ENCODE data around the gene TMEM125. TPM values are rescaled to one million over a fixed set of nuclear protein-coding genes. Genes with fewer than 3 reads are reported as not detected.

Gene TMEM125
- total RNA-seq, 1 donor from 2014 or later = 0.64 TPM

DNA sequence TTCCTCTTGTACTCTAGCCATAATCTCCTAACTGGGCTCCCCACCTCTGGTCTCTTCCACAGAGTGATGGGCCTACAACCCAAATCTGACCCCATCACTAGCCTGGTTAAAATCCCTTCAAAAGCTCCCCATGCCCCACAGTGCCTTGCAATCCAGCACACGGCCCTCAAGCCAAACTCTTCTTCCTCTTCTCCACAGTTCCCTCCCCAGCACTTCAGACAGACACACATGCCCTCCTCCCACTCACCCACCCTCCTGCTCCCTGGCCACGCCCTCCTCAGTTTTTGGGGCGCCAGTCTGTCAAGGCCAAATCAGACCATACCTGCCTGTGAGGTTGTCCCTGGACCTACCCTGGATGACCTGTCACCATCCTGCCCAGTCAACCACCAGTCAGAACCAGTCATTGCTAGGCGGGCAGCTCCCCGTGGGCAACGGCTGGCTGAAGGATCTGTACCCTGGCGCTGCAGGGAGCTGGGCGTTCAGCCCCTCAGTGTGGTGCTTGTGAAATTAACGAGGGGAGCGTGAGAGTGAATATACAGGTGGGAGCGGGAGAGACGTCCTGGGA lies 14.8 kb downstream of the TMEM125 start:
- H3K27ac ChIP-seq (ENCODE audit: low read depth, low read length) = no peak overlapping the region
- TF ChIP-seq EZH2 (IDR thresholded peaks at IDR 0.05; ENCODE audit: insufficient read depth, low read length) = no peak
- no peak overlapping the region for H3K4me3 ChIP-seq (ENCODE audit: insufficient read depth, low read depth, low read length)
- H3K79me2 ChIP-seq (ENCODE audit: insufficient read depth, low read length) = no peaks in the 10 kb centered on the region
- peaks cover 2% of the 10 kb centered on the region for H3K9me3 Mint-ChIP-seq (ENCODE audit: unreplicated experiment)
- H3K27ac Mint-ChIP-seq (ENCODE audit: unreplicated experiment) = no peak overlapping the region
- H3K36me3 Mint-ChIP-seq (ENCODE audit: low read depth, unreplicated experiment) = peaks cover 7% of the 10 kb centered on the region
- no peak overlapping the region for H3K4me3 Mint-ChIP-seq (ENCODE audit: unreplicated experiment)
- H3K4me1 ChIP-seq (ENCODE audit: insufficient read depth, low read length) = no peaks in the 10 kb centered on the region
- DNase-seq (ENCODE audit: low read depth) (no peak), FAIRE-seq (no peak)
- H3K4me2 ChIP-seq (ENCODE audit: low read length) = no peak overlapping the region
- no peaks in the 10 kb centered on the region for H4K20me1 ChIP-seq (ENCODE audit: insufficient read depth, low read length)
- peaks cover 6% of the 10 kb centered on the region for H3K27me3 ChIP-seq (ENCODE audit: insufficient read depth, low read length)
- H3K36me3 ChIP-seq (ENCODE audit: insufficient read depth, low read length) = no peaks in the 10 kb centered on the region
- peaks cover 33% of the 10 kb centered on the region for H3K27me3 Mint-ChIP-seq (ENCODE audit: low read depth, unreplicated experiment)
- H3K4me1 Mint-ChIP-seq (ENCODE audit: low read depth, unreplicated experiment) = peaks cover 2% of the 10 kb centered on the region
- no peak overlapping the region for H2AFZ ChIP-seq (ENCODE audit: low read depth, low read length)
- H3K9ac ChIP-seq (ENCODE audit: low read length) = no peak overlapping the region
- no peaks in the 10 kb centered on the region for H3K9me3 ChIP-seq (ENCODE audit: insufficient read depth, low read depth, low read length)

- FAIRE-seq (no peak), DNase-seq (ENCODE audit: low read depth) (no peak)
- Histone ChIP-seq H3K4me1 (ENCODE audit: insufficient read depth, low read length) (no peaks in the 10 kb centered on the region), H3K27ac (ENCODE audit: low read depth, low read length) (no peak within 1 kb of the TSS), H3K4me3 (ENCODE audit: insufficient read depth, low read depth, low read length) (no peak within 1 kb of the TSS), H3K9me3 (ENCODE audit: insufficient read depth, low read depth, low read length) (no peaks in the 10 kb centered on the region), H2AFZ (ENCODE audit: low read depth, low read length) (no peak within 1 kb of the TSS), H4K20me1 (ENCODE audit: insufficient read depth, low read length) (no peaks in the 10 kb centered on the region), H3K9ac (ENCODE audit: low read length) (no peak within 1 kb of the TSS), H3K36me3 (ENCODE audit: insufficient read depth, low read length) (no peaks in the 10 kb centered on the region), H3K79me2 (ENCODE audit: insufficient read depth, low read length) (no peaks in the 10 kb centered on the region), H3K27me3 (ENCODE audit: insufficient read depth, low read length) (peaks cover 6% of the 10 kb centered on the region), H3K4me2 (ENCODE audit: low read length) (no peak within 1 kb of the TSS)
- peaks cover 2% of the 10 kb centered on the region for H3K4me1 Mint-ChIP-seq (ENCODE audit: low read depth, unreplicated experiment)
- peaks cover 2% of the 10 kb centered on the region for H3K9me3 Mint-ChIP-seq (ENCODE audit: unreplicated experiment)
- H3K27ac Mint-ChIP-seq (ENCODE audit: unreplicated experiment) = no peak within 1 kb of the TSS
- TF ChIP-seq, protein P1, sequence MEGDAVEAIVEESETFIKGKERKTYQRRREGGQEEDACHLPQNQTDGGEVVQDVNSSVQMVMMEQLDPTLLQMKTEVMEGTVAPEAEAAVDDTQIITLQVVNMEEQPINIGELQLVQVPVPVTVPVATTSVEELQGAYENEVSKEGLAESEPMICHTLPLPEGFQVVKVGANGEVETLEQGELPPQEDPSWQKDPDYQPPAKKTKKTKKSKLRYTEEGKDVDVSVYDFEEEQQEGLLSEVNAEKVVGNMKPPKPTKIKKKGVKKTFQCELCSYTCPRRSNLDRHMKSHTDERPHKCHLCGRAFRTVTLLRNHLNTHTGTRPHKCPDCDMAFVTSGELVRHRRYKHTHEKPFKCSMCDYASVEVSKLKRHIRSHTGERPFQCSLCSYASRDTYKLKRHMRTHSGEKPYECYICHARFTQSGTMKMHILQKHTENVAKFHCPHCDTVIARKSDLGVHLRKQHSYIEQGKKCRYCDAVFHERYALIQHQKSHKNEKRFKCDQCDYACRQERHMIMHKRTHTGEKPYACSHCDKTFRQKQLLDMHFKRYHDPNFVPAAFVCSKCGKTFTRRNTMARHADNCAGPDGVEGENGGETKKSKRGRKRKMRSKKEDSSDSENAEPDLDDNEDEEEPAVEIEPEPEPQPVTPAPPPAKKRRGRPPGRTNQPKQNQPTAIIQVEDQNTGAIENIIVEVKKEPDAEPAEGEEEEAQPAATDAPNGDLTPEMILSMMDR (IDR thresholded peaks at IDR 0.05; ENCODE audit: insufficient read depth, low read depth, low read length) = no peak
- no peak for TF ChIP-seq EZH2 (IDR thresholded peaks at IDR 0.05; ENCODE audit: insufficient read depth, low read length)
- H3K4me3 Mint-ChIP-seq (ENCODE audit: unreplicated experiment) = no peak within 1 kb of the TSS
- H3K27me3 Mint-ChIP-seq (ENCODE audit: low read depth, unreplicated experiment) = peaks cover 26% of the 10 kb centered on the region
- peaks cover 5% of the 10 kb centered on the region for H3K36me3 Mint-ChIP-seq (ENCODE audit: low read depth, unreplicated experiment)
Measured at GRCh38 chr1:43285269-43285990, 15.6 kb downstream of the TMEM125 start, which contains the start of gene C1orf210. Gene C1orf210, minus strand, starts transcription at chr1:43285581. Its CDS starts 2,311 bp downstream, at chr1:43283270.

DNA sequence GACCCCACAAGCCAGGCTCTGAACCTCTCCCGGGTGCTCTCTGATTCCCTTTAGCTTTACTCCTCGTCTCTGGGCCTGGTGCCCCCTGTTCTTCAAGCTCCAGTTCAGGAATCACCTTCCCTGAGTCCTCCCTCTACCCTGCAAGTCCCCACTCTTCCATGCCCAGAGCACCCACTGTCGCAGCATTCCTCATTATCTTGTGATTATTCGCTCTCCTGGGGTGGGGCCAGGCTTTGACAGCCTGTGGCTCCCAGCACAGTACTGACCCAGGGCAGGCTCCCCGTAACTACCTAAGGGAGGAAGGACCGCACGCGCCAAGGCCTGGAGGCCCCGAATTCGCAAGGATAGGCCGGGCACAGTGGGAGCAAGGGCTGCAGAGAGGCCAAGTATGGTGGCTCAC lies 16.3 kb downstream of the TMEM125 start:
- H3K27me3 ChIP-seq (ENCODE audit: insufficient read depth, low read length) = peaks cover 6% of the 10 kb centered on the region
- no peak overlapping the region for H3K4me3 Mint-ChIP-seq (ENCODE audit: unreplicated experiment)
- no peaks in the 10 kb centered on the region for H3K36me3 ChIP-seq (ENCODE audit: insufficient read depth, low read length)
- no peaks in the 10 kb centered on the region for H3K79me2 ChIP-seq (ENCODE audit: insufficient read depth, low read length)
- no peaks in the 10 kb centered on the region for H3K4me1 ChIP-seq (ENCODE audit: insufficient read depth, low read length)
- peaks cover 26% of the 10 kb centered on the region for H3K27me3 Mint-ChIP-seq (ENCODE audit: low read depth, unreplicated experiment)
- H3K4me1 Mint-ChIP-seq (ENCODE audit: low read depth, unreplicated experiment) = peaks cover 2% of the 10 kb centered on the region
- H3K36me3 Mint-ChIP-seq (ENCODE audit: low read depth, unreplicated experiment) = peaks cover 5% of the 10 kb centered on the region
- no peak overlapping the region for H3K9ac ChIP-seq (ENCODE audit: low read length)
- no peak overlapping the region for H3K4me3 ChIP-seq (ENCODE audit: insufficient read depth, low read depth, low read length)
- H3K9me3 Mint-ChIP-seq (ENCODE audit: unreplicated experiment) = peaks cover 2% of the 10 kb centered on the region
- H2AFZ ChIP-seq (ENCODE audit: low read depth, low read length) = no peak overlapping the region
- no peaks in the 10 kb centered on the region for H3K9me3 ChIP-seq (ENCODE audit: insufficient read depth, low read depth, low read length)
- DNase-seq (ENCODE audit: low read depth) (no peak), FAIRE-seq (no peak)
- no peak overlapping the region for H3K27ac ChIP-seq (ENCODE audit: low read depth, low read length)
- TF ChIP-seq EZH2 (IDR thresholded peaks at IDR 0.05; ENCODE audit: insufficient read depth, low read length) = no peak
- TF ChIP-seq, protein P1 (IDR thresholded peaks at IDR 0.05; ENCODE audit: insufficient read depth, low read depth, low read length) = no peak
- H3K4me2 ChIP-seq (ENCODE audit: low read length) = no peak overlapping the region
- no peak overlapping the region for H3K27ac Mint-ChIP-seq (ENCODE audit: unreplicated experiment)
- no peaks in the 10 kb centered on the region for H4K20me1 ChIP-seq (ENCODE audit: insufficient read depth, low read length)
